SK-N-SH treated with all-trans-retinoic acid at 6 μM for 48 hours (cell line): ENCODE results near the gene DENND1A.

Experiments
- ISL1 ChIP-seq: fragments of 250-450 bp; sonication (Bioruptor Pico); IDR thresholded peaks from 2 replicates; pipeline ENCODE4 v2.1.2; 2022; ENCODE audit warnings: mild to moderate bottlenecking, moderate library complexity
- OSR1 ChIP-seq: fragments of 250-450 bp; sonication (Bioruptor Pico); IDR thresholded peaks from 2 replicates; pipeline ENCODE4 v1.8.0; 2022; ENCODE audit warnings: moderate library complexity, mild to moderate bottlenecking, inconsistent platforms
- ZFP3 ChIP-seq: fragments of 250-450 bp; sonication (Bioruptor Pico); IDR thresholded peaks from 2 replicates; pipeline ENCODE4 v1.5.0; 2020; ENCODE audit warnings: mild to moderate bottlenecking, moderate library complexity
- TF ChIP-seq, protein P1 (sequence below): fragments of 250-450 bp; sonication (Bioruptor Pico); IDR thresholded peaks from 2 replicates; pipeline ENCODE4 v1.8.0; 2020; ENCODE audit warnings: mild to moderate bottlenecking, moderate library complexity, borderline replicate concordance

GRCh38 chr9:123922431-123922830 is 7.5 kb downstream of the DENND1A start:
- TF ChIP-seq ZFP3 (CRISPR knock-in tag) (no peak), OSR1 (no peak), ISL1 (CRISPR knock-in tag) (no peak)
- TF ChIP-seq, protein P1, sequence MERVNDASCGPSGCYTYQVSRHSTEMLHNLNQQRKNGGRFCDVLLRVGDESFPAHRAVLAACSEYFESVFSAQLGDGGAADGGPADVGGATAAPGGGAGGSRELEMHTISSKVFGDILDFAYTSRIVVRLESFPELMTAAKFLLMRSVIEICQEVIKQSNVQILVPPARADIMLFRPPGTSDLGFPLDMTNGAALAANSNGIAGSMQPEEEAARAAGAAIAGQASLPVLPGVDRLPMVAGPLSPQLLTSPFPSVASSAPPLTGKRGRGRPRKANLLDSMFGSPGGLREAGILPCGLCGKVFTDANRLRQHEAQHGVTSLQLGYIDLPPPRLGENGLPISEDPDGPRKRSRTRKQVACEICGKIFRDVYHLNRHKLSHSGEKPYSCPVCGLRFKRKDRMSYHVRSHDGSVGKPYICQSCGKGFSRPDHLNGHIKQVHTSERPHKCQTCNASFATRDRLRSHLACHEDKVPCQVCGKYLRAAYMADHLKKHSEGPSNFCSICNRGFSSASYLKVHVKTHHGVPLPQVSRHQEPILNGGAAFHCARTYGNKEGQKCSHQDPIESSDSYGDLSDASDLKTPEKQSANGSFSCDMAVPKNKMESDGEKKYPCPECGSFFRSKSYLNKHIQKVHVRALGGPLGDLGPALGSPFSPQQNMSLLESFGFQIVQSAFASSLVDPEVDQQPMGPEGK (CRISPR knock-in tag) = no peak
